Ishikawa (cell line): ENCODE results near the gene ZBTB38.

Experiments used
- CEBPB ChIP-seq: IDR thresholded peaks from 2 replicates; pipeline ENCODE4 v1.6.1; 2012
- EP300 ChIP-seq: IDR thresholded peaks from 2 replicates; pipeline ENCODE4 v1.6.1; 2012; ENCODE audit warnings: borderline replicate concordance
- FOXM1 ChIP-seq: IDR thresholded peaks from 2 replicates; pipeline ENCODE4 v1.6.1; 2012; ENCODE audit warnings: low read depth, borderline replicate concordance
- RAD21 ChIP-seq: IDR thresholded peaks from 2 replicates; pipeline ENCODE4 v1.6.1; 2012; ENCODE audit warnings: low read depth
- YY1 ChIP-seq: IDR thresholded peaks from 2 replicates; pipeline ENCODE4 v1.6.1; 2012; ENCODE audit warnings: low read depth

DNA sequence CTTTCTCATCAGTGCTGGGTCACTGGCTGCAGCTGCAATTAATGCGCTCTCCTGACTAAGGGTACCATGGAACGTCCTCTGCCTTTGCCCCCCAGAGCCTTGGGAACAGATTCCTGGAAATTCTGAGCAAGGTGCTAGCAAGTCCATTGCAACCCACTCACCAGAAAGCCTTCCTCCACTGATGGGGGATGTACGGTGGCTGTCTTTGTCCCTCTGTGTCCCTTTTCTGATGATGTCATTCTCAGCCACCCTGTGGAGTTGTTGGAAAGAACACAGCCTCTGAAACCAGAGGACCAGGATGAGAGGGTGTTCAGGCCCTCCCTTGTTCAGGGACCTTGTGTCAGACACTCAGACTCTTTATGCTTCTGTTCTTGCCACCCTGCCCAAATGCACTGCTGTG, 38.1 kb upstream of the ZBTB38 start:
- TF ChIP-seq EP300 (no peak), FOXM1 (no peak), RAD21 (no peak), CEBPB (no peak), YY1 (no peak)
